ENCODE measurements around the gene ADGRE3.
"Not testable (repeated sequence)": the region's sequence is repeated elsewhere in the genome, so short reads cannot be mapped to it uniquely, and the experiment has no call there.

ADGRE3 gene

DNA sequence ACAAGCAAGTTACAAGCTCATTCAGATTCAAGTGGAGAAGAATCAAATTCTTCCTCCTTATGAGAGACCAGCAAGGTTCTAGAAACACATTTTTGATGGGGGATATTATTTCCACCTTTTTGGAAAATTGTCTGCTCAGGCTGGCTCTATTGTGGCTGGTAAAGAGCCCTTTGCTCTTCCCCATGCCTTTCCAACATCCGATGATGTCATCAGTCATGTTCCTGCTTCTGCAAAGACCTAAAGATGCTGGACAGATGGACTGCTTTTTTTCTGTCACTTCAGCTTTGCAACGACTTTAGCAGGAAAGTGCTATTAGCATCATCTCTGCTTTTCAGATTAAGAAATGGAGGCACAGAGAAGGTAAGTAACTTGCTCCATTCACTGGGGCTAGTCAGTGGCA lies 4.2 kb downstream of the ADGRE3 start:
- DNase-seq (ENCODE audit: low spot score), result no peak

DNA sequence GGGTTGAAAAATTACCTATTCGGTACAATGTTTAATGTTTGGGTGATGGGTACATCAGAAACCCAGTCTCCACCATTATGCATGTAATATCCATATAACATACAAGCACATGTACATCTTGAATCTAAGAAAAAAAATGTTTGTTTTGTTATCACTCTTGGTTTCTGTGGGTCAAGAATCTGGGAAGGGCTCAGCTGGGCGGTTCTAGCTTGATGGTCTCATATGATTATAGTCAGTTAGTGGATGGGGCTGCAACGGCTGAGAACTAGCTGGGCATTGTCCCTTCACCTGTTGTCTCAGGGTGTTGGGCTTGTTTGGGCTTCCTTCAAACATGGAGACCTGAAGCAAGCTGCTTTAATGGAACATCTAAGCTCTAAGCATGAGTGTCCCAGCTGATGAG lies 4.7 kb downstream of the ADGRE3 start:
- FAIRE-seq, result no peak

More for the DNA sequence above, 4.2 kb downstream of the ADGRE3 start:
- no peak for FAIRE-seq

DNA sequence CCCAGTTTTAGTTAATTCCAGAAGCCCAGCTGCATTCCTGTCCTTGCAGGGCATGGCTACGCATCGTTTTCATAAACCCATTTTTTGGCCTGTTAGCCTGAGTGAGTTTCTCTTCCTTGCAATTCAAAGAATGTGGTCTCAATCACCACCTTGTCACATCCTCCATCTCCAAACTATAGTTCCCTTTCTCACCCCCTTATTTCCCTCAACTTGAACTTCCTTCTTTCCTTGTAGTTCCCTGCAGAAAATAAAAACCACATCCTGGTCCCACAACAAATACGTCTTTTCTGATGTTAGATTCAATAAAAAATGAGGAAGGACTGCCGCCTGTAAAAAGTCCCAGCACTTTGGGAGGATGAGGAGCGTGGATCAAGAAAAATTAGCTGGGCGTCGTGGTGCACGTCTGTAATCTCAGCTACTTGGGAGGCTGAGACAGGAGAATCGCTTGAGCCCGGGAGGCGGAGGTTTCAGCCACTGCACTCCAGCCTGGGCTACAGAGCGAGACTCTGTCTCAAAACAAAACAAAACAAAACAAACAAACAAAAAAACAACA lies 13.2 kb downstream of the ADGRE3 start:
- DNase-seq (ENCODE audit: low spot score), result no peak
- no peak for FAIRE-seq

More for the DNA sequence above, 4.7 kb downstream of the ADGRE3 start:
- DNase-seq (ENCODE audit: low spot score), result no peak

DNA sequence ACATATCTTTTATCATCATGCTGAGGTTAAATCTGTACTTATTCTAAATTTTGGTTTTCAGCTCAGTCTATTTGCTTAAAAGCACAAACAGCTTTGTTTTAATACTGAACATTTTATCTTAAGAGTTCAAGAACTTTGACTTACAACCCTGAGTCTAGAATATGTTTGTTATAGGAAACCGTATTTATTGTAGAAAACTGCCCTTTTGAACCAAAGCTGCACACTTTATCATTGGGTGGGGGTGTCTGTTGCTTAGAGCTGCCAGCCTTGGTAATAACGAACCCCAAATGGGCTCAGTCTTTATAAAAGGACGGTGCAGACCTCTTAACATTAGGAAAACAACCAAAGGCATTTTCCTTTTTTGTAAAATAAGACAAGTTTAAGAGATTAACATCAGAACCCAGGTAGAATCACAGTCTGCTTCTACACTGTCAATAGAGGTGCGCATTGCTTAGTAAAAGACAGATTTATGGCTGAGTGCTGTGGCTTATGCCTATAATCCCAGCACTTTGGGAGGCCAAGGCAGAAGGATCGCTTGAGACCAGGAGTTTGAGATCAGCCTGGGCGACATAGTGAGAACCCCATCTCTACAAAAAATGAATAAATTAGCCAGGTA lies 14.7 kb downstream of the ADGRE3 start:
- DNase-seq (ENCODE audit: low spot score) (no peak), FAIRE-seq (no peak)

DNA sequence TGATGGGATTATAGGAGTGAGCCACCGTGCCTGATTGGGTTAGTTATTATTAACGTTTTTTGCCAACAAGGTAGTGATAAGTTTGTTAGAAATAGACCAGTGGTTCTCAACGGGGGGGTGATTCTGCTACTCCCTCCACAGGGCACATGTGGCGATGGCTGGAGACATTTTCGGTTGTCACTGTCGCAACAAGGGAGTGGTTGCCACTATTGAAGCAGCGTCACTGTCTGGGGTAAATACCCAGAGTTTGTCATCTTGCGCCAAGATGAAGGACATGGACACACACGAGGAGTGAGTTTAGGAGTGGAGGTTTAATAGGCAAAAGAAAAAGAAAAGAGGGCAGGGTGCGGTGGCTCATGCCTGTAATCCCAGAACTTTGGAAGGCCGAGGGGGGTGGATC lies 18.9 kb downstream of the ADGRE3 start:
- DNase-seq (ENCODE audit: low spot score), result no peak
- no peak for FAIRE-seq

DNA sequence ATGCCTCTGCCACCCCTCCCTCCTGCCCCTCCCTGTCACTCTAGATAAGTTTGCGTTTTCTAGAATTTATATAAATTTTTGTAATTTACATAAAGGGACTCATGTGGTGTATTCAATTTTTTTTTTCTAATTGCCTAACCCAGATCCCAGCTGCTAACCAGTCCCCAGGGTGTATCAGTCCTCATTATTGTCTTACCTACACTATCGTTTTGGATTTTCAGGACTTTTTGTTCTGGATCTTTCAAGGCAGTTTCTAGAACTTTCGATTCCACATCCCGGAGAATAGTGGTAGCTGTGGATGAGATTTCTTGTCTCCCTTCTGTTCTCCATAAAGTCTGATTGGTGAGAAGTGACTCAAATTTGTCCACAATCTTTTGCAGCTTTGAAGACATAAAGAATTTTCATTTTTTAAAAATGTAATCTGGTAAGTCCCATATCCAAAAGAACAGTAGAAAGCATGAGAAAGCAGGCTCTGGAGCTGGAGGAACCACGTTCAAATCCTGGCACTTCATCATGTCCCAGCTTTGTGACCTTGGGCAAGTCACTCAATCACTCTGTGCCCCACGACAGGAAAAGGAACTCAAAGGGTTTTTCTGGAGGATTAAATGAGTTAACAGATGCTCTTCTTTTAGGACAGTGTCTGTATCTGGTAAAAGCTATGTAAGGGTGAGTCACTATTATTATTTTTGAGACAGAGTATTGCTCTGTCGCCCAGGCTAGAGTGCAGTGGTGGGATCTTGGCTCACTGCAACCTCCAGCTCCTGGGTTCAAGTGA lies 19.7 kb downstream of the ADGRE3 start:
- FAIRE-seq (no peak), DNase-seq (ENCODE audit: low spot score) (no peak)

DNA sequence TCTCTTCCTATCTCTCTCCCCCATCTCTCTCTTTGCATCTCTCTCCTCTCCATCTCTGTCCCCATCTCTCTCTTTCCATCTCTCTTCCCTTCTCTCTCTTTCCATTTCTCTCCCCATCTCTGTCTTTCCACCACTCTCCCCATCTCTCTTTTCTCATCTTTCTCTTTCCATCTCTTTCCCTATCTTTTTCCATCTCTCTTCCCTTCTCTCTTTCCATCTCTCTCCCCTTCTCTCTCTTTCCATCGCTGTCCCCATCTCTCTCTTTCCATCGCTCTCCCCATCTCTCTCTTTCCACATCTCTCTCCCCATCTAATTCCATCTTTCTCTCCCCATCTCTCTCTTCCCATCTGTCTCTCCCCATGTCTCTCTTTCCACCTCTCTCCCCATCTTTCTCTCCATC lies 24.5 kb downstream of the ADGRE3 start:
- no peak for FAIRE-seq
- DNase-seq (ENCODE audit: low spot score), result no peak

DNA sequence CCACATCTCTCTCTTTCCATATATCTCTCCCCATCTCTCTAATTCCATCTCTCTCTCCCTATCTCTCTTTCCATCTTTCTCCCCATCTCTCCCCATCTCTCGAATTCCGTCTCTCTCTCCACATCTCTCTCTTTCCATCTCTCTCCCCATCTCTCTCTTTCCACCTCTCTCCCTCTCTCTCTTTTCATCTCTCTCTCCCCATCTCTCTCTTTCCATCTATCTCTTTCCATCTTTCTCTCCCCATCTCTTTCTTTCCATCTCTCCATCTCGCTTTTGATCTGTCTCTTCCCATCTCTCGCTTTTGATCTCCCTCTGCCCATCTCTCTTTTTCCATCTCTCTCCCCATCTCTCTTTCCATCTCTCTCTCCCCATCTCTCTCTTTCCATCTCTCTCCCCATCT lies 25.6 kb downstream of the ADGRE3 start:
- DNase-seq (ENCODE audit: low spot score) (no peak), FAIRE-seq (no peak)

DNA sequence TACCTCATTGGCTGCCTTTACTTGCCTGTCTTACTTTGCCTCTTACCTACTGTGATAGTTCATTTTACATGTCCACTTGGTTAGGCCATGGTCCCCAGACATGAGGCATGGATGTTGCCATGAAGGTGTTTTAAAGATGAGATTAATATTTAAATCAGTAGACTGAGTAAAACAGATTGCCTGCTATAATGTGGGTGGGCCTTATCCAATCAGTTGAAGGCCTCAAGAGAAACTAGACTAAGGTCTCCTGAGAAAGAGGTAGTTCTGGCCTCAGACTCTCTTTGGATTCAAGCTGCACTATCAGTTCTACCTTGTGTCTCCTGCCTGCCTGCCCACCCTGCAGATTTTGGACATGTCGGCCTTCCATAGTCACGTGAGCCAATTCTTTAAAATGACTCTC lies 26.1 kb downstream of the ADGRE3 start:
- FAIRE-seq, result no peak
- DNase-seq (ENCODE audit: low spot score), result no peak

DNA sequence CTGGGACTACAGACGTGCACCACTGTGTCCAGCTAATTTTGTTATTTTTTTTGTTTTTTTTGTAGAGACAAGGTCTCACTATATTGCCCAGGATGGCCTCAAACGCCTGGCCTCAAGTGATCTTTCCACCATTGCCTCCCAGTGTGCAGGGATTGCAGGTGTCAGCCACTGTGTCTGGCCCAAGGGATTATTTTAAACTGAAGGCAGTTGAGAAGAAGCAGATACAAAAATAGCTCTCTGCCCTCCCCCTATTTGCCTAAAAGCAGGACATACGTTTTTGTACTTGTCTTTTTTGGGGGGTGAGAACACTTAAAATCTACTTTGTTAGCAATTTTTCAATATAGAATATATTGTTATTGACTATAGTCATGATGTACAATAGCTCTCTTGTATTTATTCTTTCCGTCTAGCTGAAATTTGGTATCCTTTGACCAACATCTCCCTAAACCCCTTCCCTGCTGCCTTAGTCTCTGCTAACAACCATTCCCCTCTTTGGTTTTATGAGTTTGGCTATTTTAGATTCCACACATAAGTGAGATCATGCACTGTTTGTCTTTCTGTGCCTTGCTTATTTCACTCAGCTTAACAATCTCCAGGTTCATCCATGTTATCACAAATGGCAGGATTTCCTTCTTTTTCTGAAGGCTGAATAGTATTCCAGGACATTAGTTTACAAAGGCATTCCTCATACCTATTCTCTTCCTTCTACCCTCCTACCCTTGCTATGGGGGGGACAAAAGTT lies 34.9 kb downstream of the ADGRE3 start:
- DNase-seq (ENCODE audit: low spot score) (no peak), FAIRE-seq (no peak)

DNA sequence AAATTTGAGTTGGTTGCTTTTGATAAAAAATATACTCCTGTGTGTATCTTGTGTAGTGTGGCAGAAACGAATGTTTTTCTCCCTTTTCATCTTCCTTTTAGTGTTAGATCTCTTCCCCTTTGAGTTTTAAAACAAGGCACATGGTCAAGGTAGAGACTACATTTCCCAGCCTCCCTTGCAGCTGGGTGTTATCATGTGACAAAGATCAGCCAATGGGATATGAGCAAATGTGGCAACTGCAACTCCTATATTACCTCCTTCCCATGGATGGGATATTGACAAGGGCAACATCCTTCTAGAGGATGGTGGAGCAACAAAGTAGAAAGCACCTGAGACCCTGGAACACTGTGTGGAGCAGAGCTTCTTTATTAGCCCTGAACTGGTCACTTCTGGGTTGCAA lies 42.4 kb downstream of the ADGRE3 start:
- FAIRE-seq (no peak), DNase-seq (ENCODE audit: low spot score) (peak; percentile 27)

DNA sequence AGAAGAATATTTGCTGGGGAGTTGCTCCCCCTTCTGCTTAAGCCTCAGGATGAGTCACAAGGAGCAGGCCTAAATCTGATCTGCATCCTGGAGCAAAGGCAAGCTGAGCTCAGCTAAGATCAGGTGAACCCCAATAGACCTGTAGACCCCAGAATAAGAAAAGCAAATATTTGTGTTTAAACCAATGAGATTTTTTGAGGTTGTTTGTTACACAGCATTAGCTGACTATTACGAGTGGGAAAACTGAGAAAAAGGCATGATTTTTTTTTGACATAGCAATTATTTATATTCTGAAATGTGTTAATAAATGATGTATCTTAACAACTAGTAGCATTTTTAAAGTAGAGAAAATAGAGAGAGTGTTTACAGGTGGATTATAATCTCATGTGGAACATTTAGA lies 45.1 kb downstream of the ADGRE3 start:
- DNase-seq (ENCODE audit: low spot score) (no peak), FAIRE-seq (no peak)

DNA sequence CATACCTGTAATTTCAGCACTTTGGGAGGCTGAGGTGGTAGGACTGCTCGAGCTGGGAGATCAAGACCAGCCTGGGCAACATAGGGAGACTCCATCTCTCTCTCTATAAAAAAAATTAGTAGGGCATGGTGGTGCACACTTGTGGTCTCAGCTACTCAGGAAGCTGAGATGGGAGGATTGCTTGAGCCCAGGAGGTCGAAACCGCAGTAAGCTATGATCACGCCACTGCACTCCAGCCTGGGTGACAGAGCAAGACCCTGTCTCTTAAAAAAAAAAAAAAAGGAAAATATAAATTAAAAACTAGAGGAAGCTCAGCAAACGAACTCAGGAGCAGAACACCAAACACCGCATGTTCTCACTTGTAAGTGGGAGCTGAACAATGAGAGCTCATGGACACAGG lies 50.2 kb downstream of the ADGRE3 start:
- FAIRE-seq; DNase-seq (ENCODE audit: low spot score): not testable (repeated sequence)

DNA sequence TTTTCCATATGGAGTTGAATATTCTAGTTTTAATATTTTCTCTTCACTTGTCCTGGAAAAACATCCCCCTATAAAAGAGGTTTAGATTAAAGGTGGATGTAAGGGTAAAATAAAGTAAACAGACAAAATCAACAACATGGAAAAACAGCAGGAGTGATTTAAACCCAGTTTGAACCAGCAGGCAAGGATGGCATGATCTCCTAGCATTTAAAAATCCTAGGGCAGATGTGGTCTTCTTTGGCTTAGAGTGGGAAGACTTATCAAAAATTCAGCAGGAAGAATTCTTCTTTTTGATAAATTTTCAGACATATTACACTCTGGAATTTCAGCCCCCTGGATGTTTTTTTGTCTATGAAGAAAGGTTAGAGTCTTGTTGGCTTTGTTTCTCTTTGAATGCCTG lies 55.2 kb downstream of the ADGRE3 start:
- DNase-seq (ENCODE audit: low spot score) (no peak), FAIRE-seq (no peak)

DNA sequence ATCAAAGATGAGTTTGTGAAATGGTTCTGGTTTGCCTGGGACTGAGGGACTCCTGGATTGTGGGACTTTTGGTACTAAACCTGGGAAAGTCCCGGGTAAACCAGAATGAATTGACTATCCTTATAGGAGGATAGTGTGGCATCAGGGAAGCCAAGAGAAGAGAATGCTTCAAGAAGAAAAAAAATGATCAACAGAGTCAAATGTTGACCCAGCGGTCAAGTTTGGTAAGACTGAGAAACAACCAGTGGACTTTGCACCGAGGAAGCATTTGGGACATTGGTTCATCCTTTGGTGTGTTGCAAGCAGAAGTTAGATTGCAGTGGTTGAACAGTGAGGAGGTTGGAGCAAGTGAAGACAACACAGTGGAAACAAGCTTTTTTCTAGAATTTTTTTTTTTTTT lies 58.2 kb downstream of the ADGRE3 start:
- DNase-seq (ENCODE audit: low spot score), result no peak
- FAIRE-seq, result no peak

DNA sequence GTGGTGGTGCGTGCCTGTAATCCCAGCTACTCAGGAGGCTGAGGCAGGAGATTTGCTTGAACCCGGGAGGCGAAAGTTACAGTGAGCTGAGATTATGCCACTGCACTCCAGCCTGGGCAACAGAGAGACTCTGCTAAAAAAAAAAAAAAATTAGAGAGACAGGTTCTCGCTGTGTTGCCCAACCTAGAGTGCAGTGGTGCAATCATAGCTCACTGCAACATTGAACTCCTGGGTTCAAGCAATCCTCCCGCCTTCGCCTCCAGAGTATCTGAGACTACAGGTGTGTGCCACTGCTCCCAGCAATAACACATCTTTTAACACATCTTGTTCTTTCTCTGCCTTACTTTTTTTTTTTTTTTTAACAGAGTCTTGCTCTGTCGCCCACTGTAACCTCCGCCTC lies 59.0 kb downstream of the ADGRE3 start:
- FAIRE-seq (no peak), DNase-seq (ENCODE audit: low spot score) (no peak)

DNA sequence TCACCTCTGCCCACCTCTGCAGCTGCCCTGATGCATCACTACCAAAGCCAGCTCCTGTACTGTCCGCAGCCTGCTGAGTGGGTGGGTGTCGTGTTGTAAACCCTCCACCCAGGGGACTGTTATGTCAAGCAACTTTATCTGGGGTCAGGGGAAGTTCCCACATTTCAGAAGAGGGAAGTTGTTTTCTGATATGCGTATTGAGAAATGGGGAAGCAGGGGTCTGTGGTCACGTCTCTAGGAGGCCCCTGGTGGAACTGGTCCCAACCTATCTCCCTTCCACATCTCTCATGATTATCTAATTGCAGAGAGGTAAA lies 60.6 kb downstream of the ADGRE3 start:
- no peak for FAIRE-seq
- DNase-seq (ENCODE audit: low spot score), result no peak

DNA sequence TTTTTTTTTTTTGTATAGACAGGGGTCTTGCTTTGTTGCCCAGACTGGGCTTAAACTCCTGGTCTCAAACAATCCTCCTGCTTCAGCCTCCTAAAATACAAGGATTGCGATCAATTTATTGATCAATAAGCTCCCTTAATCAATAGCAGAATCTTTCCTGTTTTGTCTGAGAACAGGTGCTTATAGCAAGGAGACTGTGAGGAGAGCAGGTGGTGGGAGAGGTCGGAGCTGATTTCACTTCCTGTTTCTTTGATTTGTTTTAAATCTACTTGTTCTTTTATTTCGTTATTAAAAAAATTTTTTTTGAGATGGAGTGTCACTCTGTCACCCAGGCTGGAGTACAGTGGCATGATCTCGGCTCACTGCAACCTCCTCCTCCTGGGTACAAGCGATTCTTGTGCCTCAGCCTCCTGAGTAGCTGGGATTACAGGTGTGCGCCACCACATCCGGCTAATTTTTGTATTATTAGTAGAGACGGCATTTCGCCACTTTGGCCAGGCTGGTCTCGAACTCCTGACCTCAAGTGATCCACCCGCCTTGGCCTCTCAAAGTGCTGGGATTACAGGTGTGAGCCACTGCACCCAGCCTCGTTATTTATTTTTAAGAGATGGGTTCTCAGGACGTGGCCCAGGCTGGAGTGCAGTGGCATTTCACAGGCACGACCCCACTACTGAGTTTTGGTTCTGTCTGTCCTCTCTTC lies 61.1 kb downstream of the ADGRE3 start:
- DNase-seq (ENCODE audit: low spot score); FAIRE-seq: not testable (repeated sequence)

DNA sequence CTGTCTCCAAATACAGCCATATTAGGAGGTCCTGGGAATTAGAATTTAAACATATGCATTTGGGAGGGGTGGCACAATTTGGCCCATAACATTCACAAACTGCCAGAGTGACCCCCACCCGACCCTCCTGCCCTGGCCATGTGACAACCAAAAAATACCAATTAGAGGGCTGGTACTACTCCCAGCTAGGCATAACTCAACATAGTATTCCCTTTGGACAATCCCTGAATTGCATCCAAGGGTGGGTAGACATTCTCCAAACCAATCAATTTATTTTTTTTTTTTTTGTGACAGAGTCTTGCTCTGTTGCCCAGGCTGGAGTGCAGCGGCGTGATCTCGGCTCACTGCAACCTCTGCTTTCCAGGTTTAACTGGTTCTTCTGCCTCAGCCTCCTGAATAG lies 62.0 kb downstream of the ADGRE3 start:
- DNase-seq (ENCODE audit: low spot score), result no peak
- no peak for FAIRE-seq

DNA sequence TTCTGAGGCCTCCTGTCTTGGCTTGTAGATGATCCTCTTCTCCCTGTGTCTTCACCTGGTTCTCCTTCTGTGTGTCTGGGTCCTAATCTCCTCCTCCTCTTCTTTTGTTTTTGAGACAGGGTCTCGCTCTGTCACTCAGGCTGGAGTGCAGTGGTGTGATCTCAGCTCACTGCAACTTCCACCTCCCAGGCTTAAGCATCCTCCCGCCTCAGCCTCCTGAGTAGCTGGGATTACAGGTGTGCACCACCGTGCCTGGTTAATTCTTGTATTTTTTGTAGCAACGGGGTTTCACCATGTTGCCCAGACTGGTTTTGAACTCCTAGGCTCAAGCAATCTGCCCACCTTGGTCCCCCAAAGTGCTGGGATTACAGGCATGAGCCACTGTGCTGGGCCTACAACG lies 62.4 kb downstream of the ADGRE3 start:
- DNase-seq (ENCODE audit: low spot score); FAIRE-seq: not testable (repeated sequence)

DNA sequence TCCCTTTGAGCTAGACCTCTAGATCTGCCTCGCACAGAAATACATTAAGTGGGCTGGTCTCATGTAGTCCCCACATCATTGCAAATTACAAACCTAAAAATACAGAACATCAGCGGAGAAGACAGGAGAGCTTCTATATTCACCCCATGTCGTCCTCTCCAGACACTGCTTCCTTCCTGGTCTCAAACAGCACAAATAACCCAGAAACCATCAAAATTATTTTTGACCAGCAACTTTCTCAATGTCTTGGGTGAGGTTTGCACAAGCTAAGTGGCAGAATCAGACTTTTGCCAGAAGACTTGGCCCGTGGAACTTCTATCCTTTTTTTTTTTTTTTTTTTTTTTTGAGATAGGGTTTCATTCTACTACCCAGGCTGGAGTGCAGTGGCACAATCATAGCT lies 63.6 kb downstream of the ADGRE3 start:
- FAIRE-seq (no peak), DNase-seq (ENCODE audit: low spot score) (no peak)

DNA sequence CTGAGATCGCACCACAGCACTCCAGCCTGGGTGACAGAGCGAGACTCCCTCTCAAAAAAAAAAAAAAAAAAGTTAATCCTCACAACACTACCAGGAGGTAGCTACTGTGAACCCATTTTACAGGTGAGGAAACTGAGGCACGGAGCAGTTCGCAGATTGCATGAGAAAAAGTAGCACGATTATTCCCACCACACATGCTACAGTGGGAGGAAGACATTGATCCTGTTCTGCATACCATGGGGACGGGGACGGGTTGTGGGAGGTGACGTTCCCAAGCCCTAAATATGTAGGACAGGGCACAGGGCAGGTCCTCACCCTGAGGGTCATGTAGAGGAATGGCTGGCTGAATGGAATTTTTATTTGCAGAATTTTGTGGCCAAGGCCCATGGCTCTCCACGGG lies 68.0 kb downstream of the ADGRE3 start:
- DNase-seq (ENCODE audit: low spot score) (no peak), FAIRE-seq (no peak)

All from urothelium cell line (cell line).